CD4-positive, alpha-beta T cell treated with Interleukin-21 for 1 hour (primary cell): ENCODE results near the gene MVB12A.
A peak's percentile ranks its signal among the peaks of the same experiment; 100 is the strongest.

Experiments used
- DNase-seq: peaks from one replicate; pipeline ENCODE4 v3.0.0-alpha.2; 2020

Gene MVB12A

DNA sequence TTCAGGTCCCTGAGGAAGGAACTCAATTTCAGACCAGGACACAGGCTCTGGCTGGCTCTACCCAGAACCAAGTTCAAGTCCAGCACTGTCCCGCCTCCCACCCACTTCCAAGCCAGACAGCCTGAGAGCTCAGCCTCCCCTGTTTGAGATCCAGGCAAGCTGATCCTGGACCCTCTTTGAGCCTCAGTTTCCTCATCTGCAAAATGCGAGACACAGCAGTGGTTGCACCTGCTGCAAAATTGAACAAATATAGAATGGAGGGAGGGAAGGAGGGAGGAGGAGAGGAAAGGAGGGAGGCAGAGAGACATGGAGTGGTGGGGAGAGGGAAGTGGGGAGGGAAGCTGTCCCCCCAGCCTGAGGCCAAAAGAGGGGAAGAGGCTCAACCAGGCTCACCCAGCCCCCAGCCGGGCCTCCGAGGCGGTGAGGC is 27.9 kb downstream of the MVB12A start:
- no peak for DNase-seq

DNA sequence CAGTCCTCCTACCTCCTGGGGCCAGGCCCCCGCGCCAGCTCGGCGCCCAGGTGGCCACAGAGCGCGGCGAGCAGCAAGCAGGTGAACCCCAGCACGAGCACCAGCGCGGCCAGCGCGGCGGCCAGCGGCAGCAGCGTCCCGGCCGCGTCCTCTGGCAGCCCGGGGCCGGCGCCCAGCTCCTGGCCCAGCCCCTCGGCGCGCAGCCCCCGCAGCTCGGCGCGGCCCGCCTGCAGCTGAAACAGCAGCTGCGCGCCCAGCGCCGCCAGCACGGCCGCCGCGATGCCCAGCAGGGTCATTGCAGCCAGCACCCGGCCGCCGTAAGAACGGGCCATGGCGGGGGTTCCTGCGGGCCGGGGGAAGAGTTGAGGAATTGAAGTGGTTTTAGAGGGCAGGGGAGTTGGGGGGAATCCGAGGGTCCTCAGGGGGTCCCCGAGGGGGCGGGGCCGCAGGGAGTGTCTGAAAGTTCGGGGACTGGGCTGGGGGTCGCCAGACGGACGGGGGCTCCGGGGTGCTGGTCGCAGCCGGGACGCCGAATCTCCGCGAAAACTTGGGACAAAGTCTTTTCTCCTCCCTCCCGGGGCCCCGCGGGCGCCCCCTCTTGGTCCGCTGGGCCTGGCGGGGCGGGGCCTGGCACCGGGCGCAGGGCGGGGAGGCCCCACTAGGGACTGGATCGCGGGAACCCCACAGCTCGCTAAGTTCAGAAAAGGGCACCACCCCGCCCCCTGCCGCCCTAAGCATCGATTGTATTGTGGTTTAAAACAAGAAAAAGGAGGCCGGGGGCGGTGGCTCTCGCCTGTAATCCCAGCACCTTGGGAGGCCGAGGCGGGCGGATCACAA is 28.5 kb downstream of the MVB12A start, which contains the start of gene TMEM221:
Gene TMEM221, minus strand, starts transcription at position 538 of the 837 bp plus-strand sequence. Its CDS starts 206 bp downstream, at position 332.
- peak; percentile 62 for DNase-seq

DNA sequence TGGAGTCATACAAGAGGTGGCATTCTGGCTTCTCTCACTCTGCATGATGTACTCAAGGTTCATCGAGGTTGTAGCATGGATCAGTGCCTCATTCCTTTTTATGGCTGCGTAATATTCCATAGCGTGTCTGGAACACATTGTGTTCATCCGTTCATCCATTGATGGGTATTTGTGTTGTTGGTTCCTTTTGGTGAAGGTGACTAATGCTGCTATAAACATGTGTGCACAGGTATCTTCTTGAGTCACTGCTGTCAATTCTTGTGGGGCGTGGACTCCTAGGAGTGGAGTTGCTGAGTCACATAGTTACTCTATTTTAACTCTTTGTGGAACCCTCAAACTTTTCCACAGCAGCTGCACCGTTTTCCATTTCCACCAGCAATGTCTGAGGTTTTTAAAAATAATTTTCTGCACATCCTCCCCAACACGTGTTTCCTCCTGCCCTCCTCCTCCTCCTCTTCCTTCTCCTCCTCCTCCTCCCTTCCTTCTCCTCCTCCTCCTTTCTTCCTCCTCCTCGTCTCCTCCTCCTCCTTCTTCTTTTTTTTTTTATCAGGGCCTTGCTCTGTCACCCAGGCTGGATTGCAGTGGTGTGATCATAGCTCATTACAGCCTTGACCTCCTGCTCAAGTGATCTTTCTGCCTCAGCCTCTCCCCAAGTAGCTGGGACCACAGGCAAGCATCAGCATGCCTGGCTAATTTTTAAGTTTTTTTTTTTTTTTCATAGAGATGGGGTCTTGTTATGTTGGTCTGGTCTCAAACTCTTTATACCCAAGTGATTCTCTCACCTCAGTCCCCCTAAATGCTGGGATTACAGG is 30.6 kb downstream of the MVB12A start:
- DNase-seq = no peak

DNA sequence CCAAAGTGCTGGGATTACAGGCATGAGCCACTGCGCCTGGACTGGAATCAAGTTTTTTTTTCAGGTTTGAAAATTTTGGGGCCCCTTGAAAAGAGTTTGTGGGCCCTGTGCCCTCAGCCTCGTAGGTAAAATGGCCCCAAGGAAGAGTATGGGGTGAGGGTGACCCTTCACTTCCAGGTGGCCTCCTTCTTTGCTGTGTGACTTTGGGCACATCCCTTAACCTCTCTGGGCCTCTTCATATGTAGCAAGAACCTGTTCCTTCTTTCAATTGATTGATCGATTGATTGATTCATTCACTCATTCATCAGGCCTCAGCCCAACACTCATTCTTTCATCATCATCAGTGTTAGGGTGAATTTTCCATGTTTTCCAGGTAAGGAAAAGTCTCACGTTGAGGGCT is 32.0 kb downstream of the MVB12A start:
- DNase-seq = no peak

DNA sequence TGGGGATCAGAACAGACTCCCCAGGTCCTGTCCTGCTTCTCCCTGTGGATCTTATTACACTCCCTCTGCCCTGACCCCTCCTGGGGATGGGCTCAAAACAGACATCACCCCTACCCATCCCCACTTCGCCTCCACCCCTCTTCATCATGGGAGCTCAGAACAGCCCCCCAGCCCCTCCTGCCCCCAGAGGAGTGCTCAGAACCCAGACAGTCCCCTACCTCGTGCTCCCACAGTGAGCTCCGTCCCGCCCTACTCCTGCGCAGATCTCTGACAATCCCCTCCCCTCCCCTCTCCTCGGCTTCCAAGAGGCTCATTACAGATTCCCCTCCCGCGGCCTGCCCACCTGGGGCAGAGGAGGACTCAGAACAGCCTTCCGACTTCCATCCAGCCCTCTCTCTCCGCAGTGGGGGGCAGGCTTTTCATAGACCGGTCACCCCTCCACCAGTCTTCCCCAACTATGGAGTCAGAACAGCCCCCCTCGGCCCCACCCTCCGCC is 34.8 kb downstream of the MVB12A start:
- no peak for DNase-seq

DNA sequence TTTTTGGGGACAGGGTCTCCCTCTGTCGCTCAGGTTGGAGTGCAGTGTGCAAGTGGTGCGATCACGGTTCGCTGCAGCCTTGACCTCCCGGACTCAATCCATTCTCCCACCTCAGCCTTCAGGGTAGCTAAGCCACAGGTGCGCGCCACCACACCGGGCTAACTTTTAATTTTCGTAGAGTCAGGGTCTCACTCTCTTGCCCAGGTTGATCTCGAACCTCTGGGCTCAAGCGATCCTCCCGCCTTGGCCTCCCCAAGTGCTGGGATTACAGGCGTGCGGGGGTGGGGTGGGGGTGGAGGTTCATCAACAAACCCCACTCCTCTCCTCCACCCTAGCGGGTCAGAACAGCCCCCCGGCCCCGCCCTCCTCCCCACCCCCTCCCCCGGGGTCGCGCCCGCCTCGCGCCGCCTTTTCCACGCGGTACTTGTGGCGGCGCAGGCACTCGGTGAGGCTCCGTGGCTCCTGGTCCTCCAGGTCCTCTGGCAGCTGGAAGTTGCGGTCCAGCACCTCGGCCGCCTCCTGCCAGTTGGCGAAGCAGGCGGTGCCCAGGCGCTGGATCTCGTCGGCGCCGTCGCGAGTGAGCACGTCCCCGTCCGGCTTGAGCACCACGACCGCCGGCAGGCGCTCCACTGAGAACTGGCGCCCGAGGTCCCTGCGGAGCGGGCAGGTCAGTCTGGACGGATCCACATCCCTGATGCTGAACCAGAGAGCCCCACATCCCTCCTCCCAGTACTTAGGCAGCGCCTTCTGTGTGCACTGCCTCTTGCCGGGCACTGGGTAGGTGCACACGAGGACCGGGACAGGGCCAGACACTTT is 35.7 kb downstream of the MVB12A start:
- no peak for DNase-seq

DNA sequence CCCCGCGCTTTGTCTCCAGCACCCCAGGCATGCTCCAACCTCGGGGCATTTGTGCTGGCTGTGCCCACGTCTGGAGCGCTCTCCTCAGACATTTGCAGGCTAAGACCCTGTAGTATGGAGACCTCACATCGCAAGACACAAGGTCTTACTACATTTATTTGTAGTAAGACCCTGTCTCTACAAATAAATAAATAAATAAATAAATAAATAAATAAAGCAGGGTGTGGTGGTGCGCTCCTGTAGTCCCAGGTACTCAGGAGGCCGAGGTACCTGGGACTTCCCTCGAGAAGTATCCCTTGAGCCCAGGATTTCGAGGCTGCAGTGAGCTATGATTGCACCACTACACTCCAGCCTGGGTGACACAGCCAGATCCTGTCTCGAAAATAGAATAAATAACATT is 36.3 kb downstream of the MVB12A start:
- DNase-seq = no peak

DNA sequence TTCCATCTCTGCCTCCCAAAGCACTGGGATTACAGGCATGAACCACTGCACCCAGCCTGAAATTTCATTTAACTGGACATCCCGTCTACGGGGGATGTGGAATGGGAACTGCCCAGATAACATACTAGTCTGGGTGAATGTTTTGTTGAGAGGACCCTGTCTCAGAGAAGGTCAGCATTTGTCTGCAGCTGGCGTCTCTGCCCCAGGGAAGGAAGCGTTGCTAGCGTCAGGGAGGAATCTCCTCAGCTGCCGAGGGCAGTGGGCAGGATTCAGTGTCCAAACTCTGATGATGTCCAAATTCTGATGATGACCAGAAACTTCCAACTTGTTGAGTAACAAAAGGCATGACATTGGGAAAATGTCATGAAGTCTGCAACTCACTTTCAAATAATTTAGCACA is 37.8 kb downstream of the MVB12A start:
- no peak for DNase-seq

DNA sequence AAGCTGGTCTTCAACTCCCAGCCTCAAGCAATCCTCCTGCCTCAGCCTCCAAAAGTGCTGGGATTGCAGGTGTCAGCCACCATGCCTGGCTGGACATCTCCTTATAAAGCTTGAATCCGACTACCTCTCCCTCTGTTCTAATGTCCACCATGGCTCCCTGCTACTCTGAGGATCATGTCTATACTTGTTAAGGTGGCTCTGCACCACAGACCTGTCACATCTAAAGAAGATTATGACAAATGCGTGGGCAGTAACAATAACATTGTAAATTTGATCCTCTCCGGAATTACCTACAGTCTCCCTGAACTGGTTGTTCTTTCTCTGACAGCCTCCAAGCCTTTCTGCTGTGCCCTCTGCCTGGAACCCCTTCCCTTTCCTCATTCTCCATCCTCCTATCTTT is 39.1 kb downstream of the MVB12A start:
- no peak for DNase-seq

DNA sequence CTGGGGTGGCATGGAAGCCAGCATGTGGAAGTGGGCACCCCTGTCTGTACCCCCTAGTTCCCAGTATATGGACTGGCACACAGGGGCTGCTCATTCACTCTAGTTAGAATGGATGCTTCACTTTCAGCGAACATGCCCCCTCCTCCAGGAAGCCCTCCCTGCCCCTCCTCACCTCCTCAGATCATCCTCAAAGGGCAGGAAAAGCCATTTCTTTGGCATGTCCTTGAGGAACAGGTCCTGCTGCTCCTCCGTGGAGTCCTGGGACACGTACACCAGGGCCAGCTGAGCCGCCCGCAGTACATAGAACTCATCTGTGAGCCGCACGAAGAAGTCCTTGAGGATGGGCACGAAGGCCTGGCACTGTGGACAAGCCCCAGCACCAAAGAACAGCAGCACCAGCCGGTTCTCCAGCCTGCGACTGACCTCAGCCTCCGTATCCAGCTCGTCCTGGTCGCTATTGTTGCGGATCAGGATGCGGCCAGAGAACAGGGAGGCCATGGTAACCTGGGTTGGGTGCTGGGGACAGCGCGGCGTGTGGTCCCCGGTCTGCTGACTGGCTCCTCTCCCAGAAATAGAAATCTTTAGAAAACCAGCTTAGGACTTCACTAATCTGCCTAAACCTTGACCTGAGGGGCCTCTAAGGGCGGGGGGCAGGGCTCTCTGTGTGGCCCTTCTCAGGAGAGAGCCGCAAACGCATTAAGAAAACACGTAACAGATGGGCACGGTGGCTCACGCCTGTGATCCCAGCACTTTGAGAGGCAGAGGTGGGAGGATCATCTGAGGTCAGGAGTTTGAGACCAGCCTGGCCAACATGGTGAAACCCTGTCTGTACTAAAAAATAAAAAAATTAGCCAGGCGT is 40.8 kb downstream of the MVB12A start, which contains the start of gene NXNL1:
Gene NXNL1, minus strand, starts transcription at position 555 of the 859 bp plus-strand sequence. Its CDS starts 57 bp downstream, at position 498.
- DNase-seq = no peak

DNA sequence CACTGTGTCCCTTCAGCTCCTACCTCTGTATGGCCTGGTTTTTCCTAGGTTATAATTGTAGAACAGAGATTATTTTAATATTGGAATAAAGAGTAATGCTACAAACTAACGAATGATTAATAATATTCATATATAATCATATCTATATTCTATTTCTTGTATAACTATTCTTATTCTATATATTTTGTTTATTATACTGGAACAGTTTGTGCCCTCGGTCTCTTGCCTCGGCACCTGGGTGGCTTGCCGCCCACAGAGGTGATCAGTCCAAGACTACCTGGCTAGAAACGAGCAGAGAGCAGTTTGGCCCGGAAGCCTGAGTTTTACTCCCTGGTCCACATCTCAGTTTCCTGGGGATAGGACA is 46.6 kb downstream of the MVB12A start:
- no peak for DNase-seq

DNA sequence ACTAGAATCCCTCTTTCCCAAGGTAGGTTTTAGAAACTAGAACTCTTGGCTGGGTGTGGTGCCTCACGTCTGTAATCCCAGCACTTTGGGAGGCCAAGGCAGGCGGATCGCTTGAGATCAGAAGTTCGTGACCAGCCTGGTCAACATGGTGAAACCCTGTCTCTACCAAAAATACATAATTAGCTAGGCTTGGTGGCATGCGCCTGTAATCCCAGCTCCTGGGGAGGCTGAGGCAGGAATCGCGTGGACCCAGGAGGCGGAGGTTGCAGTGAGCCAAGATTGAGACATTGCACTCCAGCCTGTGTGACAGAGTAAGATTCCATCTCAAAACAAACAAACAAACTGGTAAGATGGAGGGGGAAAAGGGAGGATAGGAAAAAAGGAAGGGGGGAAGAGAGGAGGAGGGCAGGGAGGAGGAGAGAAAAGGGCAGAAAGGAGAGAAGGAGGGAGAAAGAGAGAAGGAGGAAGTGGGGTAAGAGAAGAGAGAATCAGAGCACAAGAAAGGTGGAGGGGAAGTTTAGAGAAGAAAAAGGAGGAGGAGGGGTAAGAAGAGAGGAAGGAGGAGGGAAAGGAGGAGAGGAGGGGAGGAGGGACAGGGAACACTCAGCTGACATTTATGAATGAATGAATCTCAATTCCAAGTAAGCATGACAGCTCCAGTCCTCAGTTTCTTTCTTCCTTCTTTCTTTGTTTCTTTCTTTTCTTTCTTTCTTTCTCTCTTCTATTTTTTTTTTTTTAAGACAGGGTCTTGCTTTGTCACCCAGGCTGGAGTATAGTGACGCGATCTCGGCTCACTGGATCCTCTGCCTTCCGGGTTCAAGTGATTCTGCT is 47.8 kb downstream of the MVB12A start:
- no peak for DNase-seq

DNA sequence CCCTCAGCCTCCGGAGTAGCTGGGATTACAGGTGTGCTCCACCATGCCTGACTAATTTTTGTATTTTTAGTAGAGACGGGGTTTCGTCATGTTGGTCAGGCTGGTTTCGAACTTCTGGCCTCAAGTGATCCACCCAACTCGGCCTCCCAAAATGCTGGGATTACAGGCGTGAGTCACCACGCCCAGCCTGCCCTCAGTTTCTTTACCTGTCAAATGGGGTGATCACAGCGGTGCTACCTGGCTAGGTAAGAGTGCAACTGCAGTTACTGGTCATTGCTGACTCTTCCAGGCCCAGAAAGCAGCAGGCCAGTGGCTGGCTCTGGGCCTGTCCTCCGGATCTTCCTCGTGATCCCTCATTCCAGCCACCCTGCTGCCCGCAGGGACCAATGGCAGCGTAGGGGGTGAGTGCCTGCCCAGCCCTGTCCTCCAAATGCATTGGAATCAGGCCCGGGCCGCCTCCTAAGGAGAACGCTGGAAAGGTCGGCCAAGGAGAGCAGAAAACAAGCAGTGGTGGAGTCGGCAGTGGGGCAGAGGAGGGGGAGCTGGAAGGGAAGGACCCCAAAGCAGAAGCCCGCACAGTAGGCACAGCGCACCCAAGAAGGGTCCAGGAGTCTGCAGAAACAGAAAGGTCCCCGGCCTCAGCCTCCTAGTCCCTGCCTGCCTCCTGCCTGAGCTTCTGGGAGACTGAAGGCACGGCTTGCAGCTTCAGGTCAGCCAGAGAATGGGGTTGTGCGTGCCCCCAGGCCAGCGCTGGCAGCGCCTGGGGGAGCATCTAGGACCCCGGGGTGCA is 48.6 kb downstream of the MVB12A start:
- DNase-seq = no peak

DNA sequence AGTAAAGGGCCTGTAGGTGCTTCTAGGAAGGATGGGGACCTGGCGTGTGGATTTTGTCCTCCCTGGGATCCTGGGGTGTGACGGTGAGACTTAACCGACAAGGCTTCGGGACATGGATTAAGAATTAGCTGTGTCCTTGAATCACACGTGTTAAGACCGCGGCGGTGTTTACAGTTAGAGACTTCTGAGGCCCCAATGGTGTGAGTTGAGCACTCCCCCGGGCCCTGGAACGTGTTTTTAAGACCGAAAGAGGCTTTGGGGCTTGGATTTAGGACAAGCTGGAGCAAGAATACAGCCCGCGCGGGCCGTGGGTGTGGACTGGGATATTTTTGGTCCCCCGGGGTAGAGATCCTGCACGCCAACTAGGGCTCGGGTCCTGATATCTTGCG is 49.2 kb downstream of the MVB12A start:
- DNase-seq = no peak

DNA sequence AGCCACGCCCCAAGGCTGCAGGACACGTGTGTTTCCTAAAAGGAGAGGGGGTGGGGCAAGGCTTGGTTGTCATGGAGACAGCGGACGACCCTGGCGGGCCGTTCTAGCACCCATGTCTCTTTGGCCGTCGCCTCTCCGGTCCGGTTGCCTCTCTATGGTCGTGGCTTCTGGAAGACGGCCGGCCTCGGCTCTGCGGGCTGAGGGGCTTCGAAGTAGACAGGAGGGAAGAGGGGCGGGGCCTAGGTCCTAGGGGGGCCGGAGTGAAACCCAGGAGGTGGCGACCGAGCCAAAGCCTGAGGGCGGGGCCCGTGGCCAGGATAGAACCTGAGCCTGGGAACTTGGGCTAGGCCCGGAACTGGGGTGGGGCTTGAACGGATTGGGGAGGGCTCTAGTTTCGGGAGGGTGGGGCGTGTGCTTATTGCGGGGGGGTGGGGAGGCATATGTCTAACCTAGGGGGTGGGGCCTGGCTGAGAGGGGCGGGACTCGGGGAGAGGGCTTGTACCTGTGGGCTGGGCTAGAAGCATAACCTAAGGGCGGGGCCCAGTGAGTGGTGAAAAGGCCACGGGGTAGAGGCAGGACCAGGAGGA is 49.7 kb downstream of the MVB12A start:
- DNase-seq = peak; percentile 96

DNA sequence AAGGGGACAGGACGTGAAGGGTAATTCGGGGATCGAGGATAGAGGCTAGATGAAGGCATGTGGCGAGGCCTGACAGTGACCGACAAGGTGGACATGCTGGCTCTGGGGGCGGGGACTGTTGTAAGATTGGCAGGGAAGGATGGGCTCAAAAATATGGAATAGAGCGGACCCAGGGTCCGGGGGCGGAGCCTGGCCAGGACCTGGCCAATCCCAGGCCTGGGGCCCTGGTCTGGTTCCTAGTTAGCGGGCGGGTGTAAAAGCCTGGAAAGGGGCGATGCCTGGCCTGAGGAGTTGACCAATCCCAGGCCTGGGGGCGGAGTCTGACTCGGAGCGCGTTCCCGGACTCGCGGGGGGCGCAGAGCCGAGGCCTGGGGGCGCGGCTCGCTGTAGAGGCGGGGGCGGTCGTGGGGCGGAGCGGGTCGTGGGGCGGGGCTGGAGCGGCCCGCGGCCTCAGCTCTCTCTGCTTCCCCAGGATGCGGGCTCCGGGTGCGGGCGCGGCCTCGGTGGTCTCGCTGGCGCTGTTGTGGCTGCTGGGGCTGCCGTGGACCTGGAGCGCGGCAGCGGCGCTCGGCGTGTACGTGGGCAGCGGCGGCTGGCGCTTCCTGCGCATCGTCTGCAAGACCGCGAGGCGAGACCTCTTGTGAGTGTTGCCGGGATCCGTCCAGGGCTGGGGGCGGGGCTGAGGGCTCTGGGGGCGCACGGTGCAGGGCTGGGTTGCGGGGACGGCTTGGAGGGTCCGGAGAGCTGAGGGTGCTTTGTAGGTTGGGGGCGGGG is 50.4 kb downstream of the MVB12A start, which contains the start of gene SLC27A1:
Gene SLC27A1, plus strand, starts transcription at position 457 of the 774 bp plus-strand sequence. Its CDS starts 17 bp downstream, at position 474.
- DNase-seq = peak; percentile 94

DNA sequence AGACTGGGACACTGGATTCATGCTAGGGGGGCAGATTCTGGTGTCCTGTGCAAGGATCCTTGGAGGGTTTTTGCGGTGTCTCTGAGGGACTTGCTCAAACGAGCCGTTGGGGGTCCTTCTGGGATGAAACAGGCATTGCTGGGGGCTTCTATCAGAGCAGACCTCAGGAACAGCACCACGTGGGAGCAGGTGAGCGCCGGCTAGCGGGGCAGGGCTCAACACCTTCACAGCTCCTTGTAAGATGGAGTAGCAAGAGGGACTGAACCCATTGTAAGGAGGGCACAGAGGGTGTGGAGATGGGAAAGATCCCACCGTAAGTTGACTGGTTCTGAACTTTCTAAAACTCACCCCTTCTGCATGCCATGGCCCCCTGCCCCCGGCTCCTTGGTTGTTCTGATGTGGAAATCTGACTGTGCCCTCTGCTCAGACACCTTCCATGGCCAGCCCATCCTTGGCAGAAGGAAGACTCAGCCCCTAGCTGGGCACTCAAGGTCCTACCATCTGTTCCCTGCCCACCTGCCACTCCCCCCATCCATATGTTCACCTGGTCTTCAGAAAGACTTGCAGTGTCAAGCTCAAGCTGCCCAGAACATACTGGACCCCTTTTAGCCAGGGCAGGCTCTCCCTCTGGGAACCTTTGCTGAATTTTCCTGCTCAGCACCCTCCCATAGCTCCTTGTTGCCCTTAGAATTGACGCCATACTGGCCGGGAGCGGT is 51.7 kb downstream of the MVB12A start:
- no peak for DNase-seq

DNA sequence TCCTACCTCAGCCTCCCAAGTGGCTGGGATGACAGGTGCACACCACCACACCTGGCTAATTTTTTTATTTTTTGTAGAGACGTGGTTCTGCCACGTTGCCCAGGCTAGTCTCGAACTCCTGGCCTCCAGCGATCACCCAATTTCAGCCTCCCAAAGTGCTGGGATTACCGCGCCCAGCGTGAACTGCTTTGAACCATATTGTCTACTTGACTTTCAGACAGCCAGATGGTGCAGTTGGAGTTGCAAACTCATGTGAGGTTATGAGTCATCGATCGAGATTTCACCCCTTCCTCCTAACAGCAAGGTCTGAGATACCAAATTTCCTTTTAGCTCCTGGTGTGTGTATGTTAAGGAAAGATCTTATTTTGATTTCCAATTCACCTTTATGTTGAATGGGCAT is 53.2 kb downstream of the MVB12A start:
- no peak for DNase-seq
